Astrocyte (in vitro differentiated cells and primary cell): ENCODE data around the gene MYO5A.

Source experiments
- CTCF ChIP-seq: IDR thresholded peaks from 2 replicates; pipeline ENCODE4 v1.5.1; 2011; ENCODE audit warnings: low read depth, mild to moderate bottlenecking, inconsistent platforms, low read length, moderate library complexity; ENCODE audit not compliant: insufficient read depth
- EZH2 ChIP-seq: IDR thresholded peaks from 2 replicates; pipeline ENCODE4 v1.6.1; 2012; ENCODE audit warnings: mild to moderate bottlenecking, low read length, inconsistent platforms; ENCODE audit not compliant: insufficient read depth

- TF ChIP-seq CTCF: no peak
- TF ChIP-seq EZH2: no peak
Measured at GRCh38 chr15:52392008-52392687, 136.5 kb downstream of the MYO5A start.
